Measurements from ENCODE around the gene SOAT2. TPM values are rescaled to one million over a fixed set of nuclear protein-coding genes. Genes with fewer than 3 reads are reported as not detected.
A peak's percentile ranks its signal among the peaks of the same experiment; 100 is the strongest.

The SOAT2 gene
- polyA plus RNA-seq, 1 experiment = 0.34 TPM

DNA sequence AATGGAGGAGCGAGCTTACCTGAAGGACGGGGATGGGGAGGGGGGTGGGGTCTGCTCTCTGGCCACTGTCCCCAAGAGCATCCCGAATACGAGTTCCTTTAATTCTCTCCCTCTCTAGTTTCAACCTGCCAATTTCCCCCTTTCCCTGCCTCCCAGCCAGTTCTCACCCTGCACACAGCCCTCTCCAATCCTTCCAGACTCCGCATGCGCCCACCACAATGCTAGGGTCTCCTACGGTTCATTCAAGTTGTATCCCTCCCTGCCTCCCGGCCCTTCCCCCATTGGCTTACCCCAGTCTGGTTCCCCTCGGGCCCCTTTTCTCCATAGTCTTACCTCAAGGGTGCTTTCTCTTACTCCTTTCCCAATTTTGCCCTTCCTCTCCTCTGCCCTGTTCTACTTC lies 6.5 kb upstream of the SOAT2 start:
- POLR2A ChIA-PET = interaction anchor here (0.6 to 1.1 kb wide), 4 partner anchors 16 to 816 kb away, joined by 3 to 5 read pairs (median 4); partner anchors contain the start of gene SPRYD3
- Histone ChIP-seq H3K4me3 (ENCODE audit: low read depth, low read length) (peak overlapping the region; percentile 81), H3K36me3 (ENCODE audit: control insufficient read depth, insufficient read depth, low read length) (peaks cover 5% of the 10 kb centered on the region), H3K27me3 (ENCODE audit: control insufficient read depth, insufficient read depth, low read length) (no peaks in the 10 kb centered on the region)
- TF ChIP-seq, protein P1, sequence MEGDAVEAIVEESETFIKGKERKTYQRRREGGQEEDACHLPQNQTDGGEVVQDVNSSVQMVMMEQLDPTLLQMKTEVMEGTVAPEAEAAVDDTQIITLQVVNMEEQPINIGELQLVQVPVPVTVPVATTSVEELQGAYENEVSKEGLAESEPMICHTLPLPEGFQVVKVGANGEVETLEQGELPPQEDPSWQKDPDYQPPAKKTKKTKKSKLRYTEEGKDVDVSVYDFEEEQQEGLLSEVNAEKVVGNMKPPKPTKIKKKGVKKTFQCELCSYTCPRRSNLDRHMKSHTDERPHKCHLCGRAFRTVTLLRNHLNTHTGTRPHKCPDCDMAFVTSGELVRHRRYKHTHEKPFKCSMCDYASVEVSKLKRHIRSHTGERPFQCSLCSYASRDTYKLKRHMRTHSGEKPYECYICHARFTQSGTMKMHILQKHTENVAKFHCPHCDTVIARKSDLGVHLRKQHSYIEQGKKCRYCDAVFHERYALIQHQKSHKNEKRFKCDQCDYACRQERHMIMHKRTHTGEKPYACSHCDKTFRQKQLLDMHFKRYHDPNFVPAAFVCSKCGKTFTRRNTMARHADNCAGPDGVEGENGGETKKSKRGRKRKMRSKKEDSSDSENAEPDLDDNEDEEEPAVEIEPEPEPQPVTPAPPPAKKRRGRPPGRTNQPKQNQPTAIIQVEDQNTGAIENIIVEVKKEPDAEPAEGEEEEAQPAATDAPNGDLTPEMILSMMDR (IDR thresholded peaks at IDR 0.05; ENCODE audit: insufficient read depth, low read depth, low read length) = no peak
- CTCF ChIA-PET = interaction anchor here (0.6 to 15.7 kb wide), 6 partner anchors 17 to 224 kb away, joined by 3 to 416 read pairs (median 18); partner anchors contain the start of gene SPRYD3
- DNase-seq (ENCODE audit: low read depth) = no peak

DNA sequence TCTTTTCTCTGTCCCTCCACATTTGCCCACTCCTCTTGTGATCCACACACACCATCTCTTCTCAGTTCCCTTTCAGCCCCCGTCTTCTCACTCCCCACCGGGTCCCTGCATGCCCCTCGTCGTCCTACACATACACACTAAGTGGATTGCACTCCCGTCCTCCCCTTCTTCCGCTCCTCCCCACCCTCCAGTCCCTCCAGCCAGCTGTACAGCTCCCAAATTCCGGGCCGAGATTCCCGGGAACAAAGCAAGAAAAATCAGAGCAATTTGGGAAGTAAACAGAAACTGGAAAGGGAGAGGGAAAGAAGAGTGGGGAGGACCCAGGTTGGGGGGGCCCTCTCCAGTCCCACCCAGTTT lies 6.1 kb upstream of the SOAT2 start:
- Histone ChIP-seq H3K27me3 (ENCODE audit: control insufficient read depth, insufficient read depth, low read length) (no peaks in the 10 kb centered on the region), H3K36me3 (ENCODE audit: control insufficient read depth, insufficient read depth, low read length) (peaks cover 7% of the 10 kb centered on the region), H3K4me3 (ENCODE audit: low read depth, low read length) (peak overlapping the region; percentile 81)
- ChIA-PET POLR2A (interaction anchor here (0.6 to 1.0 kb wide), 4 partner anchors 14 to 816 kb away, joined by 3 to 5 read pairs (median 4); partner anchors contain the start of gene SPRYD3), CTCF (interaction anchor here (0.6 to 15.7 kb wide), 6 partner anchors 18 to 224 kb away, joined by 3 to 416 read pairs (median 16); partner anchors contain the start of gene SPRYD3)
- TF ChIP-seq, protein P1 (IDR thresholded peaks at IDR 0.05; ENCODE audit: insufficient read depth, low read depth, low read length) = no peak
- no peak for DNase-seq (ENCODE audit: low read depth)

DNA sequence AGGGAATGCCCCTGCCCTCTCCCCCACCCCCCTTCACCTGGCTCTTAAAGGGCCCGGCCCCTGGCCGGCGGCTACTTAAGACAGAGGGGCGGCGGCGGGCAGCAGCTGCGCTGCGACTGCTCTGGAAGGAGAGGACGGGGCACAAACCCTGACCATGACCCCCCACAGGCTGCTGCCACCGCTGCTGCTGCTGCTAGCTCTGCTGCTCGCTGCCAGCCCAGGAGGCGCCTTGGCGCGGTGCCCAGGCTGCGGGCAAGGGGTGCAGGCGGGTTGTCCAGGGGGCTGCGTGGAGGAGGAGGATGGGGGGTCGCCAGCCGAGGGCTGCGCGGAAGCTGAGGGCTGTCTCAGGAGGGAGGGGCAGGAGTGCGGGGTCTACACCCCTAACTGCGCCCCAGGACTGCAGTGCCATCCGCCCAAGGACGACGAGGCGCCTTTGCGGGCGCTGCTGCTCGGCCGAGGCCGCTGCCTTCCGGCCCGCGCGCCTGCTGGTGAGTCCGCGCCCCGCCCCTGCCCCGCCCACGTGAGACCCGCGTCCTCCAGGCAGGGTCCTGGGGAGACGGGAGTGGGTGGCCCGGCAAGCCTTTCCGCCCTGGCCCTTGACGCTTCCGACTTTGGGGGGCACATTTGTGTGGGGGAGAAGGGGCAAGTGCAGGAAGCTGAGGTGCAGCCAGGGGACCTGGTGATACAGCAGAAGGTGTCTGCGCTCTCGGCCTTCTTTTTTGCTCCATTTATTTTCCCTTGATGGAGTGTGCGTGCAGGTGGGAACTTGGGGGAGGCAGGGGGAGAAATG lies 5.5 kb upstream of the SOAT2 start, which contains the start of gene IGFBP6:
Gene IGFBP6 (plus strand): TSS at position 104 of the 790 bp plus-strand sequence. CDS start 51 bp downstream, at position 155.
- CTCF ChIA-PET = interaction anchor here (0.9 to 15.7 kb wide), 10 partner anchors 18 to 224 kb away, joined by 3 to 416 read pairs (median 4); partner anchors contain the start of gene SPRYD3
- DNase-seq (ENCODE audit: low read depth) = no peak
- H3K36me3 ChIP-seq (ENCODE audit: control insufficient read depth, insufficient read depth, low read length) = peaks cover 8% of the 10 kb centered on the region
- POLR2A ChIA-PET = interaction anchor here (0.6 to 1.8 kb wide), 6 partner anchors 13 to 37 kb away, joined by 3 to 17 read pairs (median 5); partner anchors contain the start of gene SPRYD3
- H3K4me3 ChIP-seq (ENCODE audit: low read depth, low read length) = peak within 1 kb of the TSS; percentile 81
- no peaks in the 10 kb centered on the region for H3K27me3 ChIP-seq (ENCODE audit: control insufficient read depth, insufficient read depth, low read length)
- TF ChIP-seq, protein P1 (IDR thresholded peaks at IDR 0.05; ENCODE audit: insufficient read depth, low read depth, low read length) = no peak

DNA sequence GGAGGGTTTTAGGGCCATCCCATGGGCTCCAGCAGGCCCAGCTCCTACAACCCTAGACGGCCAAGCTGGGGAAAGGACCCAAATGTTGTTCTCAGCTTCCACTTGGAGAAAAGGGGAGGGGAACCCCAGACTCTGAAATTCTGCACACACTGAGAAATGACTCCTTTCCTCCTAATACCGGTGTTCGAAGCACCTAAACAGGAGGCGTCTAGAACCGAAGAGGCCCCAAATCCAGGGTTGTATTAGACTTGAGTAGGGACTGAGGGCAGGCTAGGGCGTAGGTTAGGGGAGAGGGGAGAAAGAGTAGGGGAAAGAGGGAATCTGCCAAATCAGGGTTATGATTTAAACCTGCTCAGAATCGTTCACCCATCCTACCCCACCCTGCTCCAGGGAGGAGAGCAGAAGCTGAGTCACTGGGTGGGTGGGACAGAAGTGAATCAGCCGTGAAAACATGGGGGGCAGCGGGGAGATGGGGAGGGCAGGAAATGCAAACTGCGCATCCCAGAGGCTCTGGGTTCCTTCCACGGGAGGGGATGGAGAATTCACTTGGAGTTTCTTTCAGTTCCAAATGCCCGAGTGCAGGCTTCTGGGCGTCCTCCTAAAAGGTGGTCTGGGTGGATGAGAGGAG lies 4.8 kb upstream of the SOAT2 start:
- POLR2A ChIA-PET = interaction anchor here (0.6 to 1.8 kb wide), 3 partner anchors 17 to 38 kb away, joined by 5 to 17 read pairs (median 6); no protein-coding TSS in a partner anchor
- no peak for DNase-seq (ENCODE audit: low read depth)
- Histone ChIP-seq H3K36me3 (ENCODE audit: control insufficient read depth, insufficient read depth, low read length) (peaks cover 8% of the 10 kb centered on the region), H3K4me3 (ENCODE audit: low read depth, low read length) (peak overlapping the region; percentile 81), H3K27me3 (ENCODE audit: control insufficient read depth, insufficient read depth, low read length) (no peaks in the 10 kb centered on the region)
- CTCF ChIA-PET = interaction anchor here (0.6 to 15.7 kb wide), 22 partner anchors 11 to 224 kb away, joined by 3 to 416 read pairs (median 5); partner anchors contain the start of genes SPRYD3 and TNS2
- TF ChIP-seq, protein P1 (IDR thresholded peaks at IDR 0.05; ENCODE audit: insufficient read depth, low read depth, low read length) = no peak
